Mucosa of rectum (tissue), 2 donors: Measurements from ENCODE around the gene GRID2.
A peak's percentile ranks its signal among the peaks of the same experiment; 100 is the strongest.

Experiments
- H3K27ac ChIP-seq, 2 donors: one replicate each; pipeline ENCODE4 v1.7.0; 2013; ENCODE audit warnings: inconsistent platforms in 2 of 2, low read depth in 2 of 2, low read length in 2 of 2
- H3K27me3 ChIP-seq, 2 donors: one replicate each; pipeline ENCODE4 v1.7.0; 2013; ENCODE audit warnings: low read length in 2 of 2; ENCODE audit not compliant: control insufficient read depth in 2 of 2, insufficient read depth in 2 of 2
- H3K36me3 ChIP-seq, 2 donors: one replicate each; pipeline ENCODE4 v1.7.0; 2013; ENCODE audit warnings: low read length in 2 of 2; ENCODE audit not compliant: control insufficient read depth in 2 of 2, insufficient read depth in 2 of 2
- H3K4me1 ChIP-seq, 2 donors: one replicate each; pipeline ENCODE4 v1.7.0; 2013; ENCODE audit warnings: low read length in 2 of 2, mild to moderate bottlenecking in 1 of 2; ENCODE audit not compliant: control insufficient read depth in 2 of 2, insufficient read depth in 2 of 2
- H3K4me3 ChIP-seq, 2 donors: one replicate each; pipeline ENCODE4 v1.7.0; 2013; ENCODE audit warnings: low read length in 2 of 2
- H3K9ac ChIP-seq, 2 donors: one replicate each; pipeline ENCODE4 v1.7.0; 2013; ENCODE audit warnings: low read length in 2 of 2, low read depth in 1 of 2, mild to moderate bottlenecking in 1 of 2
- H3K9me3 ChIP-seq, 2 donors: one replicate each; pipeline ENCODE4 v1.7.0; 2013; ENCODE audit warnings: low read length in 2 of 2; ENCODE audit not compliant: control insufficient read depth in 2 of 2
- donor health status: healthy.
- donor health status: Normal muscosa, but diverticular disease.

GRID2 gene

DNA sequence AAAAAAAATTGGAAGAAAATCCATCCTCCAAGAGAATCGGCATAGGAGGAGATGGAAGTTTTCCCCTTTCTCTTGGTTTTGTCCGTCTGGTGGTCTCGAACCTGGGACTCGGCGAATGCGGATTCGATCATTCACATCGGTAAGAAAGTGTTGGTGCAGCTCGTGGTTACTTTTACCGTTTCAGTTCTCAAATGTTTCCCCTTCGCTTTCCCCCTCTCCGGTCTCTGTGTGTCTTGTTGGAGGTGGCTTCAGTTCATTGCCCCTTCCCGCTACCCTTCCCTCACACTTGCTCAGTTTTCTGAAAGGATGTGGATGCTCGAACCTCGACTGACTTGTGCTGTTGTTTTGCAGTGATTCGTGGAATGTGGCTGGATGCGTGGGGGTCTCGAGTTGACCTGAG lies 840 bp downstream of the GRID2 start:
- Histone ChIP-seq H3K27ac (no peak overlapping the region), H3K9me3 (no peaks in the 10 kb centered on the region), H3K27me3 (peaks cover 12 to 41% of the 10 kb centered on the region in 2 donors), H3K36me3 (no peaks in the 10 kb centered on the region), H3K4me3 (no peak overlapping the region), H3K9ac (no peak overlapping the region), H3K4me1 (no peaks in the 10 kb centered on the region)

DNA sequence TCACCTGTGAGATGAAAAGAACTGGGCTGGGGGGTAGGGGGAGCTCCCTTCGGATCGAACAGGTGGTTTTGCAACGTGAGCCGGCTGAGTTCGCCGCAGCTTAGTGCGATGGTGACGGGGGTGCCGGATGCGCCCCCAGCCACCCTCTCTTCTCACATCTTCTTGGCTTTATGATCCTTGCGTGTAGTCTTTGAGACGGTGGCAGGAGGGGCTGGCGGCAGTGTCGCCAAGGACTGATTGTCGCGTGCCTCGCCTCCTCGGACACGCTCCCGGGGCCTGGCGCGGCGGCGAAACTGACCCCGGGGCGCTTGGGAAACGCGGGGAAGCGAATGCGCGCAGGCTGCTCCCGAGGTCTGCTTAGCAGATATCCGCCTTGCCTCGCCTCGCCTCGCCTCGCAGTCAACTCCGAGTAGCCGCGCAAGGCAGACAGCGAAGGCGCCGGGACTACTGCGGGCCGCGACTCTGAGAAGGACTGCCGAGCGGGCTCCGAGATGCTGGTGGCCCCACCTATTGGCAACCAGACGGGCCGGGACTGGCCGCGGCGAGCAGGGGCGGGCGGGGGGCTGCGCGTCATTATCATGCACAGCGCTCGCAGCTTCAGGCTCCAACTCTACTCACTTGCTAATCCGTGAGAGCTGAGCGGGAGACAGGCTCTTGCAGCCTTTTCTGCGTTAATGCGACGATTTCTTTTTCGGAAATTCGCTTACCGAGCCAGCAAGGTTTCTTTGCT lies 1.5 kb downstream of the GRID2 start:
- Histone ChIP-seq H3K36me3 (no peaks in the 10 kb centered on the region), H3K9ac (no peak overlapping the region), H3K4me3 (peak overlapping the region in 1 of 2 donors; percentile 26), H3K27ac (no peak overlapping the region), H3K9me3 (no peaks in the 10 kb centered on the region), H3K4me1 (no peaks in the 10 kb centered on the region), H3K27me3 (peaks cover 12 to 41% of the 10 kb centered on the region in 2 donors)

DNA sequence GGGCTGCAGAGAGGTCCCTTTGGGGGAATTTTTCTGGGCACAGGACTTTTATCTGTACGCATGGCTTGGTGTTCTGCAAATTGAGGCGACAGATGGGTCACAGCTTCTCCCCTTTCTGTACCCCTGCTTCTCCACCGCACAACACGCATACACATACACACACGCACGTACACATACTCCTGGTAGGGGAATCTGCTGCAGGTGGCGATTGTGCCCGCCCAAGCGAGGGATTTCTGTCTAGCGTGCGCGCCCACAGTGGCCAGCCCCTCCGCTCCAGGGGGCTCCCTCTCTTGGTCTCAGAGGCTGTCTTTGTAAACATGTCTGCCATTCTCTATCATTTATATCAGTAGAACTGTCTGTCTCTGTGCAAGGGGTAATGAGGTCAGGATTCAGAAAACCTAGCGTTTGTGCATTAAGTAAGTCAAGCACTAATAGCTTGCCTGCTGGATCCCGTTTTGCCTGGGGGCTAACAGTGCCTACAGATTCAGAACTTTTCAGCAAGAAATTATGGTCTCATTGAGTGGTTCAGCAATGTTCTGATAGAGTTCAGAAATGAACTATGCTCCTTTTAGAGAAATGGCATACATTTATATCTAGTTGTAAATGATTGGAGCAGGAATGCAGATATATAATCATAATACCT lies 2.2 kb downstream of the GRID2 start:
- Histone ChIP-seq H3K36me3 (no peaks in the 10 kb centered on the region), H3K9ac (no peak overlapping the region), H3K27me3 (peaks cover 11 to 41% of the 10 kb centered on the region in 2 donors), H3K27ac (no peak overlapping the region), H3K4me3 (no peak overlapping the region), H3K9me3 (no peaks in the 10 kb centered on the region), H3K4me1 (no peaks in the 10 kb centered on the region)

DNA sequence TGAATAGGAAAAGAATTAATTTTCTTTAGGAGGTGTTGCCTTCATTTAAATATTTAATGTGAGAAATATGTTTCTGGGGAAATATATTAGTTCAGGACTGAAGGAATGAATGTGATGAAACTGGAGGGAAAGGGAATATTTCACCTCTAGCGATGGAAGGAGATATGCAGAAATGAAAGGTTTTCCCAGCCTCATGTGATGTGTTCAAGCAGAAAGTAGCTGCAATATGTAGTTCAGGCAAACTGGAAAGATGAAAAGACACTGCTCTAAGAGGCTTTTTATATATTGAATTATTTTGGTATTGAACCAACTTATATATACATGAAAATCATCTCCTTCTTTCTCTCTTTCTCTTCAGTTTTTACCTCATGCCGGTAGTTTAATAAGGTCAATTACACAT lies 3.4 kb downstream of the GRID2 start:
- no peak overlapping the region for H3K27ac ChIP-seq
- no peaks in the 10 kb centered on the region for H3K9me3 ChIP-seq
- H3K36me3 ChIP-seq = no peaks in the 10 kb centered on the region
- H3K9ac ChIP-seq = no peak overlapping the region
- H3K4me1 ChIP-seq = no peaks in the 10 kb centered on the region
- peaks cover 11 to 38% of the 10 kb centered on the region in 2 donors for H3K27me3 ChIP-seq
- no peak overlapping the region for H3K4me3 ChIP-seq

DNA sequence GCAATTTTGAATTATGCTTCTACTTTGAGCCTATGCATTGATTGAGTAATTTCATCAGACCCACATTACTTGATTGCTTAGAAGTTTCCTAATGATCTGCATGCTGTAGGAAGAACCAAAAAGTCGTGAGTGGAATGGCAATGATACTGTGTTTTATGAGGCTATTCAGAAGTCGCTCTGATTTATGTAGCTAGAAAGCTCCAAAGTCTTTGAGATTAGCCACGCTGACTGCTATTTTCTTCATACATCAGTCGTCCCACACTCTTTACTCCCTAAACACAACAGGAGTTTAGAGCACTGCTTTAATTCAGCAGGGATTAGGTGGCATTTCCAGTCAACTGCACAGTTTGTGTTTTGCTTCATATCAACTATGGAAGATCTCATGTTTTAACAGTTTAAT lies 4.1 kb downstream of the GRID2 start:
- no peak overlapping the region for H3K27ac ChIP-seq
- H3K27me3 ChIP-seq = peaks cover 11 to 34% of the 10 kb centered on the region in 2 donors
- H3K9ac ChIP-seq = no peak overlapping the region
- no peaks in the 10 kb centered on the region for H3K36me3 ChIP-seq
- H3K4me3 ChIP-seq = no peak overlapping the region
- no peaks in the 10 kb centered on the region for H3K4me1 ChIP-seq
- H3K9me3 ChIP-seq = no peaks in the 10 kb centered on the region

DNA sequence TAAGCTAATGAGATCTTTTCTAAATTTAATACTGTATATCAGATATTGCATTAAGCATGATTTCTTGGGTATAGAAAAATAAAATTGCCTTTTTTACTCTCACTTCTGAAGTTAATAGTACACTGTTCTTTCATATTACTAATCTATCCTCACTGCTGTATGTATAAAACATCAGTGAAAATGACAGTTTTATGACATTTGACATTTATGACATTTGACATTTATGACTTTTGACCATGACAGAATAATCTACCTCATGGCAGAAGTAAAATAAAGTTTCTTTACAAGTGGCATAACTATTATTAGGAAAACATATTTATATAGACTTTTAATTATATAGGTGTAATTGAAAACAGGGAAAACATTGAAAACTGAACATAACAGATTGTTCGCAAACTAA lies 13.3 kb downstream of the GRID2 start:
- Histone ChIP-seq H3K27me3 (no peaks in the 10 kb centered on the region), H3K9ac (no peak overlapping the region), H3K9me3 (no peaks in the 10 kb centered on the region), H3K36me3 (no peaks in the 10 kb centered on the region), H3K27ac (no peak overlapping the region), H3K4me1 (no peaks in the 10 kb centered on the region), H3K4me3 (no peak overlapping the region)

DNA sequence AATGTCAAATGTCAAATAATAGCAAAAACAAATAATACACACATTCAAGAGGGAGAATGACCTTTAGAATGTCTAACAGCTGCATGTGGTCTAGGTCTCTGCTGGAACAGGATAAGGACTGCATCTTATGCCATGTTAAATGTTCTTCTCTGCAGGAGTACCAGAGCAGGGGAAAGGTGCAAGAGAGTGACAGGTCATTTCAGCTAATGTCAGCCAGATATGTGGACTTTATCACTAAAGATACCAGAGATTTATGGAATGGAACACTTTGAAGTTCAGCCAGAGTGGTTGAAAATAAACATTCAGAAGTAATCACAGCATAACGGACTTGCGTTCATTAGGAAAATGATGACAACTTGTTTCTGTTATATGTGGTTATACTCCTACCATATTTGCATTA lies 24.3 kb downstream of the GRID2 start:
- no peaks in the 10 kb centered on the region for H3K36me3 ChIP-seq
- H3K27ac ChIP-seq = no peak overlapping the region
- H3K9ac ChIP-seq = no peak overlapping the region
- H3K4me3 ChIP-seq = no peak overlapping the region
- no peaks in the 10 kb centered on the region for H3K9me3 ChIP-seq
- H3K4me1 ChIP-seq = no peaks in the 10 kb centered on the region
- H3K27me3 ChIP-seq = no peaks in the 10 kb centered on the region

DNA sequence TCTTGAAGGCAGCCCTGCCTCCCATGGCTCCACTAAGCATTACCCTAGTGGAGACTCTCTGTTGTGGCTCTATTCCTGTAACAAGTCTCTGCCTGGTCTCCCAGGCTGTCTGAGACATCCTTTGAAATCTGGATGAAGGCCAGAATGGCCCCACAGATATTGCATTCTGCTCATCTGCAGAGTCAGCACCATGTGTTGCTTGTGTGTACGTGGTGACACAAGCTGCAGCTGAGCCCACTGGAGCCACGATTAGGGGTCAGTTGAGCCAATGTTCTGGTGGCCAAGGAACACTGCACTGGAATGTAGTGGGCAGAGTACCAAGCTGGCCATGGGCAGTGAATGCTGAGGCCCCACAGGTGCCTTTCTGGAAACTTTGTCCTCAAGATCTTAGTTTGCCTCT lies 29.2 kb downstream of the GRID2 start:
- Histone ChIP-seq H3K27ac (no peak overlapping the region), H3K4me1 (no peaks in the 10 kb centered on the region), H3K36me3 (no peaks in the 10 kb centered on the region), H3K27me3 (no peaks in the 10 kb centered on the region), H3K9ac (no peak overlapping the region), H3K4me3 (no peak overlapping the region), H3K9me3 (no peaks in the 10 kb centered on the region)

DNA sequence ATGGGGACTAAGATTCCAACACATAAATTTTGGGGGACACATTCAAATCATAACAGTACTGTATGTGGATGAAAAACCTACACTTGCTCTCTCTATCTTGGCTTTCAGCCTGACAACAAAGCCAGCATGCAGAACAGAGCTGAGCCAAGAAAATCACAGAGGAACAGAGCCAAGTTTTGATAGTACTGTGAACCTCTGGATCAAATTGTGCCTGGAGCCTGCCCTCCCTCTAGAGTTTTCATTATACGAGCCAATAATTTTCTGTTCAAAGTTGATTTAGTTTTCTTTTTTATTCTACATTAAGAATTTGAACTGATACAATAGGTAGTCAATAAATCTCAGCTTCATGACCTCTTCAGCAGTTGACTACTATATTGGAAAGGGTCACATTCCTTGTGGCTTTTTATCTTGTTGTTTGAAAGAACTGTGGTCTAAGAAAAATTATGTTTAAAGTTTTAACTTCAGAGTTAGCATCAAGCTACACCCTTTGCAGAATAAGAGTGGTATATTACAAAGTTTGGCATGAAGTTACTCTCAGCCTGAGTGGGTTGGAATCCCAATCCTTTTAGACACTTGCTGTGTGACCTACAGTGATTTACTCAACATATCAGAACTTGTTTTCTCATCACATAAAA lies 31.1 kb downstream of the GRID2 start:
- Histone ChIP-seq H3K27me3 (no peaks in the 10 kb centered on the region), H3K36me3 (no peaks in the 10 kb centered on the region), H3K9ac (no peak overlapping the region), H3K4me1 (no peaks in the 10 kb centered on the region), H3K4me3 (no peak overlapping the region), H3K27ac (no peak overlapping the region), H3K9me3 (no peaks in the 10 kb centered on the region)

DNA sequence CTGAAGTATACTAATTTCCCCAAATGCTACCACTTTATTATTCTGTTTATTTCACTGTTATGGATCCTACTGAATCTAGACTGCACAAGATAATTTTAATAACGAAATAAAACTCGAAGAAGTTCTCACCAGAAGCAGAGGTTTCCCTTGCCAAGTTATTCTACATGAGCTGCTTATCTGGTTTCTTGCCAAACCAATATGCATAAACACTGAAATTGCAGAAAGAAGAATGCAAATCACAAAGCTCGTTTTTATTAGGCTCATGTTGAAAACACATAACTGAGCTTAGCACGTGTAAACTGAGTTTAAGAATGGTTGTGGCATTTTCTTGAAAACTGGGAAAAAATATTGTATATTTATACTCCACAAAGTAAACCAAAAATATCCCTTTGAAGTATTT lies 35.9 kb downstream of the GRID2 start:
- Histone ChIP-seq H3K4me1 (no peaks in the 10 kb centered on the region), H3K9ac (no peak overlapping the region), H3K27ac (no peak overlapping the region), H3K4me3 (no peak overlapping the region), H3K9me3 (no peaks in the 10 kb centered on the region), H3K36me3 (no peaks in the 10 kb centered on the region), H3K27me3 (no peaks in the 10 kb centered on the region)
